ENCODE results near the gene RAD23A.
A peak's percentile ranks its signal among the peaks of the same experiment; 100 is the strongest.

Gene RAD23A

GRCh38 chr19:12986726-12987125 is 41.1 kb downstream of the RAD23A start:
- DNase-seq: no peak

GRCh38 chr19:12987190-12987589 is 41.5 kb downstream of the RAD23A start:
- DNase-seq: no peak

GRCh38 chr19:12987781-12988180 is 42.1 kb downstream of the RAD23A start:
- no peak for DNase-seq

- no peak for DNase-seq
These were observed 44.8 kb downstream of the RAD23A start for GRCh38 chr19:12990431-12990830.

- no peak for DNase-seq
These were observed 45.2 kb downstream of the RAD23A start for GRCh38 chr19:12990853-12991252.

- DNase-seq: no peak
These were observed 45.6 kb downstream of the RAD23A start for GRCh38 chr19:12991296-12991695.

GRCh38 chr19:12992729-12993128 is 47.1 kb downstream of the RAD23A start:
- DNase-seq: no peak

GRCh38 chr19:12993562-12993961 is 47.9 kb downstream of the RAD23A start:
- DNase-seq: no peak

GRCh38 chr19:12994701-12995595 is 49.3 kb downstream of the RAD23A start, which contains the start of gene NFIX:
TSS of gene NFIX (plus strand) at chr19:12995475. CDS start at chr19:12995838, 363 bp downstream.
- DNase-seq: peak; percentile 79

GRCh38 chr19:12995596-12996405 is 50.1 kb downstream of the RAD23A start:
- peak; percentile 46 for DNase-seq

GRCh38 chr19:12996406-12997094 is 50.9 kb downstream of the RAD23A start:
- no peak for DNase-seq

- no peak for DNase-seq
These were observed 51.7 kb downstream of the RAD23A start for GRCh38 chr19:12997179-12997966.

- no peak for DNase-seq
These were observed 52.6 kb downstream of the RAD23A start for GRCh38 chr19:12997967-12998940.

GRCh38 chr19:13001166-13001501 is 55.5 kb downstream of the RAD23A start:
- DNase-seq: no peak

- DNase-seq: no peak
These were observed 56.0 kb downstream of the RAD23A start for GRCh38 chr19:13001502-13002165.

- DNase-seq: peak; percentile 40
These were observed 56.7 kb downstream of the RAD23A start for GRCh38 chr19:13002166-13002898.

- no peak for DNase-seq
These were observed 57.4 kb downstream of the RAD23A start for GRCh38 chr19:13003081-13003480.
